NB4 (cell line): Measurements from ENCODE around the gene ARID3C.

Experiments
- DNase-seq: peaks from one replicate; pipeline ENCODE4 v3.0.0; 2010; ENCODE audit warnings: low read depth
- H3K4me3 ChIP-seq: one replicate; pipeline ENCODE4 v1.5.1; 2011; ENCODE audit warnings: mild to moderate bottlenecking, low read depth, low read length, moderate library complexity
- CTCF ChIP-seq: IDR thresholded peaks from one replicate; pipeline ENCODE4 v1.5.1; 2012; ENCODE audit warnings: low read depth, low read length
- MAX ChIP-seq: IDR thresholded peaks from 2 replicates; pipeline ENCODE4 v1.6.1; 2011; ENCODE audit warnings: low read depth, low read length
- MYC ChIP-seq: IDR thresholded peaks from 2 replicates; pipeline ENCODE4 v1.6.1; 2011; ENCODE audit warnings: low read depth, low read length
- POLR2A ChIP-seq: IDR thresholded peaks from 2 replicates; pipeline ENCODE4 v1.6.1; 2011; ENCODE audit warnings: mild to moderate bottlenecking; ENCODE audit not compliant: insufficient read length; ENCODE audit errors: extremely low read depth

The ARID3C gene

GRCh38 chr9:34590381-34591247 is 38.3 kb downstream of the ARID3C start:
- H3K4me3 ChIP-seq, result no peak overlapping the region
- DNase-seq, result peak; percentile 43
- no peak for TF ChIP-seq MAX
- no peak for TF ChIP-seq MYC
- TF ChIP-seq CTCF, result no peak
- no peak for TF ChIP-seq POLR2A

DNA sequence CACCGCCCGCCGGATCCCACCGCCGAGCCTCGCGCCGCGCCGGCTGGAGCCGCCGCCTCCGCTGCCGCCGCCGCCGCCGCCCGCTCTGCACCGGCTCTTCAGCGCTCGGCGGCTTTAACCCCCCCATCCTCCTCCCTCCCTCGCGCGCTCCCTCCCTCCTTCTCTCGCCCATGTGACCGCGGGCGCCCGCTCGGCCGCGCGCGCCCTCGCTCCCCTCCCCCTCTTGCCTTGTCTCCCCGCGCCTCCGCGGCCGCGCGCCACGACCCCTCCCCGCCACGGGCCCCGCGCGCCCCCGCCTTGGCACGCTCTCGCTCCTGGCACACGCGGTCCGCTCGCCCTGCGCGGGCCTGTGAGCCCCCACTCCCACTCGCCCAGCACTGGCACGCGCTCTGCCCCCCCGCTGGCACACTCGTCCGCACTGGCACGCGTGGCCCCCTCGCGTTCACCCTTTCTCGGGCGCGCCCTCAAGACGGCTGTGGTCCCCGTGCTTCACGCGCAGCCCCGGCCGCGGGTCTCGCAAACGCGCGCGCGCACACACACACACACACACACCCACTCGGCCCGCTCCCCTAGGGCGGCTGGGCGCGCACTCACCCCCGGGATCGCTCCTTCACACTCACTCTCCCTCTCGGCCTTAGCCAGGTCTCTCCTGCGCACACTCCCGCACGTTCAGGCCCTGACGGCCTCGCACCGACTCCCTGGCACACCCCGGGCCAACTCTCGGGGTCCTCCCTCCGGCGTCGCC is 39.1 kb downstream of the ARID3C start, which contains the start of gene CNTFR:
Gene CNTFR, minus strand, starts transcription at position 89 of the 745 bp plus-strand sequence. CDS start 20,743 bp downstream, outside the sequence.
- H3K4me3 ChIP-seq, result no peak within 1 kb of the TSS
- no peak for TF ChIP-seq POLR2A
- TF ChIP-seq MAX, result no peak
- TF ChIP-seq MYC, result no peak
- no peak for TF ChIP-seq CTCF
- DNase-seq, result no peak

- DNase-seq, result peak; percentile 38
- no peak overlapping the region for H3K4me3 ChIP-seq
- no peak for TF ChIP-seq POLR2A
Observed at GRCh38 chr9:34588671-34589635, 39.9 kb downstream of the ARID3C start.

- no peak for TF ChIP-seq CTCF
- TF ChIP-seq POLR2A, result no peak
- no peak for TF ChIP-seq MAX
- no peak for TF ChIP-seq MYC
- H3K4me3 ChIP-seq, result no peak overlapping the region
- DNase-seq, result no peak
Observed at GRCh38 chr9:34587271-34587670, 41.6 kb downstream of the ARID3C start.

DNA sequence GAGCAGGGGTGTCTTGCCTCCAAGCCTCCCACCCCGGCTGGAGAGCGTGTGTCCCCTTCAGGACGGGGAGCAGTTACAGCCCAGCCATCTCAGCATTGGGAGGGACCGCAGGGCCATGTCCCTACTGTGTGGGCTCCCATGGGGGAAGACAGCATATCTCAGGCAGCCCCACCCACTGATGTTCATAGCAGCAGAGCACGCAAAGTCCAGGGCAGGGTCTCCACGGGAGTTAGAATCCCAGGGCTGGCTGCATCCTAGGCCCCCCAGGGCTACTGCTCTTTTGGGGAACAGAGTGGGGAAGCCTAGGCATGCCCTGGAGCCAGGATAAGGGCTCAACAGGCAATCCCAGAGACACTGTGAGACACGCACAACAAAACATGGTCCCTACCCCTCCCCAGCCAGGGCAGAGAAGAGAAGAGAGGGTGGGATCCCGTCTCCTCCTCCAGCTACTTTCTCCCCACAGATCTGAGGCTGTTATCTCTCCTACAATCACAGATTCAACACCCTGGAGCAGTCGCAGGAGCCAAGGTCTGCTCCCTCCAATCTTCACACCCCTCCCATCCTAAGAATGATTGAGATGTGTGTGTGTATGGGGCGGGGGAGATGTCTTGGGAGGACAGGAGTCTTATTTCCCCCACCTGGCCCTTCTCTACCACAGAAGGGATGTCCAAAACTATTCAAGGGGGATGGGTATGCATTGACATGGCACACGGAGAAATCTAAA is 42.8 kb downstream of the ARID3C start:
- no peak for DNase-seq
- H3K4me3 ChIP-seq, result no peak overlapping the region
- TF ChIP-seq CTCF, result no peak
